Cerebellar nuclear complex (tissue), 1 donor: ENCODE data around the gene COPG1.
"Not testable (repeated sequence)": the region's sequence is repeated elsewhere in the genome, so short reads cannot be mapped to it uniquely, and the experiment has no call there.

Experiments
- DNase-seq, 2 experiments: peaks; one replicate each; lab custom pipeline; 2025; lab: John Stamatoyannopoulos, UW

Gene COPG1

DNA sequence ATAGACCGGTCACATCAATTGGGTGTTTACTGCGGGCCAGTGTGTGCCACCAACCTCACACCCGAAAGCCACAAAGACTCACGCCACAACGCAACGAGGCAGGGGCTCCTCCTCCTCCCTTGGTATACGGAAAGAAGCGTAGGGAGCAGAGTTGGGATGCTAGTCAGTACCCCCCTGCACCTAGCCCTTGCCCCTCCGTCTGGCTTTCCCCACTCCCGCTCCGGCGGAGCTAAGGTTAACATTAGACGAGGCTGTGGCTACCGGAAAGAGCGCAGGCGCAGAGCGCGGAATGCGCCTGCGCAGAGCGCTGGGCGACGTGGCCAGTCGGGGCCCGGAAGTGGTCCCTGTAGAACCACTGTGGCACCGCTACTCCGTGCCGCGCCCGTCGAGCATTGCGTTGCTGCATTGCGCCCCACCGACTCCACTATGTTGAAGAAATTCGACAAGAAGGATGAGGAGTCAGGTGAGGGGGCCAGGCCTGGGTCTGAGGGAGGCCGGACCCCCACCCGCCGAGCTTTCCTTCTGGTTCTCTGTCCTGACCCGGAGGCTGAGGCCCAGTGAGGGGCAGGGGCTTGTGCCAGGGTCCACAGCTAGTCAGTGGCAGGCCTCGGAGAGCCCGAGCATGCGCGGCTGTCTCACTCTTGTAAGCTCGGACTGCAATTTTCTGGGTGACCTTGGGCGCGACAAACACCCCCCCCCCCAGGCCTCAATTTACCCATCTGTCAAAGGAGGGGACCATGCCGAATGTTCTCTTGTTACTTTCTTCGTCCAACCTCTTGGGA lies at the start of gene COPG1:
Gene COPG1 (plus strand): TSS at position 323 of the 782 bp plus-strand sequence. CDS start 104 bp downstream, at position 427.
- peak in 1 of 2 experiments; percentile 60 for DNase-seq

- no peak for DNase-seq
Measured at GRCh38 chr3:129204473-129204872, 44.9 kb upstream of the COPG1 start.

DNA sequence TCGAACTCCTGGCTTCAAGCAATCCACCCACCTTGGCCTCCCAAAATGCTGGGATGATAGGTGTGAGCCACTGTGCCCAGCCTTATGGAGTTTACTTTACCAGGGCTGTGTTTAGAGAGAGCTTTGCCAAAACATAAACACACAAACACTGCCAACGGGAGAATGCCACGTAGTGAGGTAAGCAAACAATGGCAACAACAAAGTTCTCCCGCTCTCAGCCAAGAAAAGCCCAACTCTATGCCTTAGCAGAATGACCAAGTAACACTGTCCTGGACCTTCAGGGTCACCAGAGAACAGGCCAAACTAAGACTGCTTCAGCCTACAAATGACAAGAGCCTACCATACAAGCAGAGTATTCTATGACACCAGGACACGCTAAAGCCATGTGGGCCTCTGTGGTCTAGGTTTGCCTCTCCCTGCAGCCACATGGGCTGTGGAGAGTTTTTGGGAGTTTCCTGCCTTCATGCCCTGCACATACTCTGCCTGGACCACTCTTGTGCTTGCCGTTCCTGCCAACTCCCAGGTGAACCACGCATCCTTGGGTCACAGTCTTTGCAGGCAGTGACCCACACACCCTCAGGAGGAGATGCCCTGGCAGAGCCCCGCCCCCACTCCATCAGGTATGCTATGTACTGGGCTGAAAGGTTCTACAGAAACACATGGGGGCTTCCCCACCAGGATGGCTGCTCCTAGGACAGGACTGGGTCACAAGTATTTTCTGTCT lies 44.1 kb upstream of the COPG1 start:
- no peak for DNase-seq

- no peak for DNase-seq
Measured at GRCh38 chr3:129207479-129207878, 41.9 kb upstream of the COPG1 start.

DNA sequence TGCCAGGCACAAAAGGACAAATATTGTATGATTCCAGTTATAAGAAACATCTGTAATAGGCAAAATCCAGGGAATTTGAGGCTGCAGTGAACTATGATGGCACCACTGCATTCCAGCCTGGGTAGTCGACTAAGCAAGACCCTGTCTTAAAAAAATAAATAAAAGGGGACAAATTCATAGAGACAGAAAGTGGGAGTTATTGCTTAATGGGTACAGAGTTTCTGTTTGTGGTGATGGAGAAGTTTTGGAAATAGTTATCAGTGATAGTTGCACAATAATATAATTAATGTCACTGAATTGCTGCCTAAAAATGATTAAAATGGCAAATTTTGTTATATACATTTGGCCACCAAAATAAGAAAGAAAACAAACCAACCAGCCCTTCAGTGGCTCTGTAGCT lies 38.1 kb upstream of the COPG1 start:
- DNase-seq = no peak

- DNase-seq = no peak
Measured at GRCh38 chr3:129211772-129212171, 37.6 kb upstream of the COPG1 start.

GRCh38 chr3:129213238-129213637 lies 36.2 kb upstream of the COPG1 start:
- no peak for DNase-seq

DNA sequence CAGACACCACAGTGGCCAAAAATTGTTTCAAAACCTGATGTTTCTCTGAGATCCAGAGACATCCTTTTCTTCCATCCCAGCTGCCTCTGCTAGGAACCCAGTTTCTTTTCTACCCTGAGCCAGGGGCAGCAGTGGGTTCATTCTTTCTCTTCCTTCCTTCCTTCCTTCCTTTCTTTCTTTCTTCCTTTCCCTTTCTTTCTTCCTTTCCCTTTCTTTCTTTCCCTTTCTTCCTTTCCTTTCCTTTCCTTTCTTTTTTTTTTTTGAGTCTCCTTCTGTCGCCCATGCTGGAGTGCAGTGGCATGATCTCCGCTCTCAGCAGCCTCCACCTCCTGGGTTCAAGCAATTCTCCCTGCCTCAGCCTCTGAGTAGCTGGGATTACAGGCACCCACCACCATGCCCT lies 30.7 kb upstream of the COPG1 start:
- DNase-seq = no peak

DNA sequence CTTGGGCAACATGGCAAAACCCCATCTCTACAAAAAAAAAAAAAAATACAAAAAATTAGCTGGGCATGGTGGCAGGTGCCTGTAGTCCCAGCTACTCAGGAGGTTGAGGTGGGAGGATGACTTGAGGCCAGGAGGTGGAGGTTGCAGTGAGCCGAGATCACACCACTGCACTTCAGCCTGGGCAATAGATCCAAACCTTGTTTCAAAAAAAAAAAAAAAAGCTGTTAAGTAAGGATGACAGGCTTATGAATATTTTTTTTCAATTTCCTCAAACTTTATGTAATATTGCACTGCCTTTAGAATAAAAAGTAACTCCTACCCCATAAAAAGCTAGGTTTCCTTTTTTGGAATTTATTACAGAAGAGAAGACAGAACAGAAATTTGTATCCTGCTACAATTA lies 25.0 kb upstream of the COPG1 start:
- not testable (repeated sequence) for DNase-seq

DNA sequence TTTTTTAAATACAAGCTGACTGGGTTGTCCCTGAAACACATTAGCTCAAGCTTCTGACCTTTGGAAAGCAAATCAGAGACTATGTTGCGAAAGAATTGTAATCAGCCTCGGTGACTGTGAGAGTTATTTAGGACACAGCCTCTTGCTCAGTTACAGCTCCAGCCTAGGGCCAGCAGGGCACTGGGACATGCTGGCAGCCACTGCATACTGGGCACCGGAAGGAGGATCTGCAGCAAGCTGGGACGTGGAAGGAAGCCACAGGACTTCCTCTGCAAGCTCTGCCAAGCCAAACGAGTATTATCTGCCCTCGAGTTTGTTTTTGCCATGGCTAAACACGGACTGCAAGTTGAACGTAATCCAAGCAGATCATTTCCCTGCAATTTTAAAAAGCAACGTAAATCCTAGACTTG lies 24.4 kb upstream of the COPG1 start:
- DNase-seq = peak; percentile 88

GRCh38 chr3:129226374-129226773 lies 23.0 kb upstream of the COPG1 start:
- DNase-seq = peak; percentile 74 to 87

GRCh38 chr3:129228891-129229585 lies 20.4 kb upstream of the COPG1 start:
- DNase-seq = no peak

- DNase-seq = no peak
Measured at GRCh38 chr3:129230311-129231019, 18.9 kb upstream of the COPG1 start.

- DNase-seq = no peak
Measured at GRCh38 chr3:129231331-129232119, 17.9 kb upstream of the COPG1 start.

DNA sequence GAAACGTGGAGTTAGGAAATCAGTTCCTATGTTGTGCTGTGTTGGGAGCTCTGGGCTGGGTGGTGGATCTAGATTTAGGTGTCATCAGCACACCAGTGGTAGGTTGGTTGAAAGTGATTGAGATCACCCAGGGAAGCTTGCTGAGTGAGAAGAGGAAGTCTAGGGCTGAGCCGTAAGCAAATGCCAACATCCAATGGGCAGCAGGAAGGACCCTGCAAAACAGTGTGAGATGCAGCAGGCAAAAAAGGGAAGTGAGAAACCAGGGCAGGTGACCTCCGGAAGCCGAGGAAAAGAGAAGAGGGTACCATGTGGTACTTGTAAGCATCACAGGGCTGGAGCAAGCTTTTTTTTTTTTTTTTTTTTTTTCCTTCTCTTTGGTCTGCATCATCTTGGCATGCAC lies 15.9 kb upstream of the COPG1 start:
- no peak for DNase-seq

DNA sequence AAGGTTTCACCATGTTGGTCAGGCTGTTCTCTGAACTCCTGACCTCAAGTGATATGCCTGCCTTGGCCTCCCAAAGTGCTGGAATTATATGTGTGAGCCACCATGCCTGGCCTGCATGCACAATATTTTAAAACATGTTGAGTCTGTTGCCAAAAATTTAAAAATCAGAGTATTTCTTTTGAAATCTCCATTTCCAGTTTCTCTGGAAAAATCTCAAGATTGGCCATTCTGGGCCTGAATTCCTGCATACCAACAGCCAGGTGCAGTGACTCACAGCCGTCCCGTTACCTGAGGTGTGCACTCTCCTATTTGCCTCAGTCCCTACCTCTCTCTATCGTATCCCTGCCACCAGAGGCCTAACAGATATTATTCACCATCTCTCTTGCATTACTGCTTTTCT lies 15.0 kb upstream of the COPG1 start:
- DNase-seq = no peak

GRCh38 chr3:129235344-129235917 lies 14.0 kb upstream of the COPG1 start:
- no peak for DNase-seq

DNA sequence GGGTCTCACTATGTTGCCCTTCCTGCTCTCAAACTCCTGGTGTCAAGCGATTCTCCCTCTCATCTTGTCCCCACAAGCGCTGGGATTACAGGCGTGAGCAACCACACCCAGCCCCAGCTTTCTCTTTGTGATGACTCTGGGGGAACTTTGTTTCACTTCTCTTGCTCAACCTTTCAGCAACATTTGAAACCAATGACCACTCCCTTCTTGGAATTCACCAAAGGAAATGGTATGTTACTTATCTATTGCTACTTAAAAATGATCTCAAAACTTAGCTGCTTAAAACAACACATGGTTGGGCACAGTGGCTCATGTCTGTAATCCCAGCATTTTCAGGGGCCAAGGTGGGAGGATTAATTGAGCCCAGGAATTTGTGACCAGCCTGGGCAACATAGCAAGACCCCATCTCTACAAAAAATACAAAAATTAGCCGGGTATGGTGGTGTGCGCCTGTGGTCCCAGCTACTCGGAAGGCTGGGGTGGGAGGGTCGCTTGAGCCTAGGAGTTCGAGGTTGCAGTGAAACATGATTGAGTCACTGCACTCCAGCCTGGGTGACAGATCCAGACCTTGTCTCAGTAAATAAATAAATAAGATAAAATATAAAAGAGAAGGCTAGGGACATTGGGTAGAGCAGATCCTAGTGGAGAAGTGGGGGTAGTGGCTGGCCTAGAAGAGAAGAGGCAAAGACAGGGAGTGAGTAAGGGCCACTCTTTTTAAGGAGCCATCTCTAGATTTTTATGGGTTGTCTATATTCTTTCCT lies 10.3 kb upstream of the COPG1 start:
- no peak for DNase-seq

GRCh38 chr3:129239991-129240390 lies 9.4 kb upstream of the COPG1 start:
- DNase-seq = no peak

- no peak for DNase-seq
Measured at GRCh38 chr3:129240436-129240835, 9.0 kb upstream of the COPG1 start.
